KOPT-K1 (cell line): ENCODE results near the gene ANKRD13D.

Experiments
- H3K27ac ChIP-seq: fragments of 200-600 bp; sonication (generic); 2 replicates; pipeline ENCODE4 v1.5.1; 2016; ENCODE audit warnings: antibody characterized with exemption, mild to moderate bottlenecking, low read depth, low read length; ENCODE audit not compliant: poor library complexity, severe bottlenecking
- H3K36me3 ChIP-seq: fragments of 200-600 bp; sonication (generic); 2 replicates; pipeline ENCODE4 v1.5.1; 2017; ENCODE audit warnings: antibody characterized with exemption, mild to moderate bottlenecking, low read length, moderate library complexity; ENCODE audit not compliant: insufficient read depth
- H3K9me3 ChIP-seq: fragments of 200-600 bp; sonication (generic); 2 replicates; pipeline ENCODE4 v1.5.1; 2017; ENCODE audit warnings: antibody characterized with exemption, low read length, mild to moderate bottlenecking; ENCODE audit not compliant: insufficient read depth, poor library complexity, severe bottlenecking

The ANKRD13D gene

DNA sequence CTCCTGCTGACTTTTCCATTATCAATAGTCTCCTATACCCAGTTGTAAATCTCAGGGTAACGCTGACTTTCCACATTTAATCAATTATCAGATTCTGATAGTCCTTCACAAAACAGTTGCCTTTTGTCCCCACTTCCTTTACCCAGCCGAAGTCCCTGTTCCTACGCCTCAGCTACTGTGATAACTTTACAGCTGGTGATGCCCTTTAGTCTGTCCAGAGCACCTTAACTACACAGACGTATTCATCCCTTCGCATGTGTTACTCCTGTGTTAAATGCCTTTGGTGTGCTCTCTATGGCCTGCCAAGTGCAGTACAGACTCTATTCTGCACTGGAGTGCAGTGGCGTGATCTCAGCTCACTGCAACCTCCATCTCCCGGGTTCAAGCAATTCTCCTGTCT, 34.4 kb downstream of the ANKRD13D start:
- Histone ChIP-seq H3K9me3 (no peaks in the 10 kb centered on the region), H3K27ac (no peak overlapping the region)

DNA sequence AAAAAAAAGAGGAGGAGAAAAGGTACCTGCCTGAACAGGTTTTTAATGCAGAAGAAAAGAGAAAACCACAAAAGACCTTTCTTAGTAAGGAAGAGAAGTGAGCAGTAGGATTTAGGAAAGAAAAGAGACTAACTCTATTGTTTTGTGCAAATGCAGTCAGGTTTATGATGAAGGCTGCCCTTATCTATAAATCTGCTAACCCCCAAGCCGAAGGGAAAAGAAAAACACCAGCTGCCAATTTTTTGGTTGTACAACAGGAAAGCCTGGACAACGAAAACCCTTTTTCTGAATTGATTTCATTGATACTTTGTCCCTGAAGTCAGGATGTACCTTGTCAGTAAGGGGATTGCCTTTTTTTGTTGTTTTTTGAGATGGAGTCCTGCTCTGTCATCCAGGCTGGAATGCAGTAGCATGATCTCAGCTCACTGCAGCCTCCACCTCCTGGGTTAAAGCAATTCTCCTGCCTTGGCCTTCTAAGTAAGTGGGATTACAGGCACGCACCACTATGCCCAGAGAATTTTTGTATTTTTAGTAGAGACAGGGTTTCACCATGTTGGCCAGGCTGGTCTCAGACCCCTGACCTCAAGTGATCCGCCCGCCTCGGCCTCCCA, 43.1 kb downstream of the ANKRD13D start:
- no peak overlapping the region for H3K27ac ChIP-seq
- H3K9me3 ChIP-seq, result no peaks in the 10 kb centered on the region
- no peaks in the 10 kb centered on the region for H3K36me3 ChIP-seq

More for the DNA sequence above, 34.4 kb downstream of the ANKRD13D start:
- no peaks in the 10 kb centered on the region for H3K36me3 ChIP-seq

- no peaks in the 10 kb centered on the region for H3K36me3 ChIP-seq
- H3K27ac ChIP-seq, result no peak overlapping the region
- H3K9me3 ChIP-seq, result no peaks in the 10 kb centered on the region
Measured at GRCh38 chr11:67337257-67337656, 48.2 kb downstream of the ANKRD13D start.

DNA sequence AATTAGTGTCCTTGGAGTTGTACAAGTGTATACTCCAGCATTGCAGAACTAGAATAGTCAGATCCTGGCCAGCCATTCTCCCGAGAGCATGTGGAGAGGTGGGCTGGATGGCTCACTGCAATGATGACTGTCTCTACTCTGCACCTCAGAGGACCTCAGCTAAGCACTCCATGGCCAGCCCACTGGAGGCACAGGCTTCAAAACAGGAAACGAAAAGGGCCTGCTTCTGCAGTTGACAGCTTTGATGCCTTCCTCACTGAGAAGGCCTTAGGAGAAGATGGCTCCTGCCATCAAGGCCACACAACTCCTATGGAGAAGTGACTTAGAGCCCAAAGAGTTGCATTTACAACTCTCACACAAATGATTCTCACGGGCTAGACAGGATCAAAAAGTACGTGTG, 55.2 kb downstream of the ANKRD13D start:
- H3K36me3 ChIP-seq, result no peaks in the 10 kb centered on the region
- no peak overlapping the region for H3K27ac ChIP-seq
- no peaks in the 10 kb centered on the region for H3K9me3 ChIP-seq

DNA sequence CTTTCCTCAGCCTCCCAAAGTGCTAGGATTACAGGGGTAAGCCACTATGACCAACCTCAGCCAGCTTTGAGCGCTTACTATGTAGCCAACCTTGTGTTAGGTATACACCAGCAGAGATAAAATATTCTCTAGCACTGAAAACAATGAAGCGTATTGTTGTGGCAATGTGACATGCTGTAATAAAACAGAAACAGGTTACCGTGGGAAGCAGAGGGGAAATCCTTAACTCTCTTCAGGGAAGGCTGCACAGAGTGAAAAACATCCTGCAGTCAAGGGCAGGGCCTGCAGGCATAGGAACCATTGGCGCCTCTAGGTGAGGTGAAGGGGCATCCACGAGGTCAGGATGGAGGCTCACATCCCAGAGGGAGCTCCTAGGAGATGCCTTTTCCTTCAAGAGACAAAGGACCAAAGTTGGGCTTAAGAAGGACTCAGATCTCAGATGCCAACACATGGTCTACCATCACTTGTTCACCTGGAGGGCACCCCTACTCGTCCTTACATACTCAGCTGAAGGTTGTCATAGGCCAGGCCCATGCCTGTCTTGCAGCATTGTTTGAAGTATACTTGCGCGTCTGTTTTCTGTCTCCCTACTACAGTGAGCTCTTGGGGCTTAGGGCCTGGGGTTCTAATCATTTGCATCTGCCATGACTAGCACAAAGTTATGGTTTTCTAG, 56.3 kb downstream of the ANKRD13D start:
- H3K27ac ChIP-seq, result no peak overlapping the region
- no peaks in the 10 kb centered on the region for H3K36me3 ChIP-seq

GRCh38 chr11:67345920-67346819, 57.1 kb downstream of the ANKRD13D start:
- Histone ChIP-seq H3K9me3 (no peaks in the 10 kb centered on the region), H3K27ac (no peak overlapping the region), H3K36me3 (no peaks in the 10 kb centered on the region)

More for the DNA sequence above, 56.3 kb downstream of the ANKRD13D start:
- no peaks in the 10 kb centered on the region for H3K9me3 ChIP-seq

DNA sequence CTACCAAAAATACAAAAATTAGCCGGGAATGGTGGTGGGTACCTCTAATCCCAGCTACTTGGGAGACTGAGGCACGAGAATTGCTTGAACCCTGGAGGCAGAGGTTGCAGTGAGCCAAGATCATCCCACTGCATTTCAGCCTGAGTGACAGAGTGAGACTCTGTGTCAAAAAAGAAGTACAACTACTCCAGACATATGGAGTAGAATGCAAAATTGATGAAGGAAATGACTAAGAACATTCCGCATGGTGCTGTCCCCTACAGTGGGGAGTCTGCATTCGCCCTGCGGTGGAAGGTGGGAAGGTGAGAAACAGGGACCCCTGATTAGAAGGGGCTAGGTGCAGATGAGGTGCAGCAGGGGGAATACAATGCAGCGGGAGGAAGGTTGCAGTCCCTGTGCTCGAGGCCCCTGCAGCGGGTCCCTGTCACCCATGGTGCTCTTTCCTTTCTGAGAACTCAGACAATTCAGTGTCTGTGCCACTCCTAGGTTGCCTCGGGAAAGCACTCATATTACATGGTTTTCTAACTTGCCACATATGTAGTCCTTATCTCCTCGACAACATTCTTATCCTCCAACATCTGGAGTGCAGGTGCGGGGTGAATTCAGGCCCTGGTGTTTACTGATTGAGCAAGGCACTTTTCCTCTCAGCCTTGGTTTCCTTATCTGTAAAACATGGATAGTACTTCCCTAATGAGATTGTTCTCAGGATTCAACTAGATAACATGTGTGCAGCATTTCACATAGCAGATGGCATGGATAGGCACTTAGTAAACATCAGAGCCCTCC, 59.1 kb downstream of the ANKRD13D start:
- Histone ChIP-seq H3K27ac (no peak overlapping the region), H3K9me3 (no peaks in the 10 kb centered on the region), H3K36me3 (no peaks in the 10 kb centered on the region)

- no peaks in the 10 kb centered on the region for H3K36me3 ChIP-seq
- no peaks in the 10 kb centered on the region for H3K9me3 ChIP-seq
- H3K27ac ChIP-seq, result no peak overlapping the region
Measured at GRCh38 chr11:67349036-67349435, 59.9 kb downstream of the ANKRD13D start.

DNA sequence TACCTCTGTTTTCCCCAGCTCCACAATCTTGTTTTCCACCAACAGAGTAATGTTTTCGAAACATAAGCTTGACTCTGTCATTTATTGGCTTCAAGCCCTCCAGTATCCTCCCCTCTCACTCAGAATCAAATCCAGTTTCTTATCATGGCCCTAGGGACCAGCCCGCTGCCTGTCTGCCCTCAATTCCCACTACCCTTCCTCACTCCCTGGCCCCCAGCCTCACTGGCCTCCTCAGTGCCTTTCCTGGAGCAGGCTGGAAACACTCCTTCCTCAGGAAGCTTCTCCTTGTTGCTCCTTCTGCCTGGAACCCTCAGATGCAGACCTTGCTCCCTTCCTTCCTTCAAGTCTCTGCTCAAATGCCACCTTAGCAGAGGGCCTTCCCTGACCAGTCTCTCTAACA, 60.4 kb downstream of the ANKRD13D start:
- no peaks in the 10 kb centered on the region for H3K36me3 ChIP-seq
- H3K9me3 ChIP-seq, result no peaks in the 10 kb centered on the region
- no peak overlapping the region for H3K27ac ChIP-seq

DNA sequence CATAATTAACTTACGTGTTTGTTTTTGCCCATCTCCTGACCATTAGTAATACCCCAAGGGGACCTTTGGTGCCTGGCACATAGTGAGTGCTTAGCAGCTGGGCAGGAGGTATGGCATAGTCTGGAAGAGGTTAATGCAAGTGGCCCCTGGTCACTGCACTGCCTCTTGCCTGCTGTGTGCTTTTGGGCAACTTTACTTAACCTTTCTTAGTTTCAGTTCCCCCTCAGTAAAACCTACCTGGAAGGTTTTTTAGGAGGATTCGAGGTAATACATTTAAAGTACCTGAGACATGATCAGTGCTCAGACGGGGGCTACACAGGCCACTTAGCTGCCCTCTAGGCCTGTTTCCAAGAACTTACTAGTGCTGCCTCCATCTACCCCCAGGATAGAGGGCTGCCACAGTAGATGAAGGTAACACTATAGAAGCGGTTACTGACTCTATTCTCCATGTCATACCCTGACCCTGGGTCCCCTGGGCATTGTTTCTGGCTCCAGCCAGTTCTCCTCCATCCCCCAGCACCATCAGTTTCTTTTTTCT, 60.9 kb downstream of the ANKRD13D start:
- Histone ChIP-seq H3K9me3 (no peaks in the 10 kb centered on the region), H3K27ac (no peak overlapping the region), H3K36me3 (no peaks in the 10 kb centered on the region)

DNA sequence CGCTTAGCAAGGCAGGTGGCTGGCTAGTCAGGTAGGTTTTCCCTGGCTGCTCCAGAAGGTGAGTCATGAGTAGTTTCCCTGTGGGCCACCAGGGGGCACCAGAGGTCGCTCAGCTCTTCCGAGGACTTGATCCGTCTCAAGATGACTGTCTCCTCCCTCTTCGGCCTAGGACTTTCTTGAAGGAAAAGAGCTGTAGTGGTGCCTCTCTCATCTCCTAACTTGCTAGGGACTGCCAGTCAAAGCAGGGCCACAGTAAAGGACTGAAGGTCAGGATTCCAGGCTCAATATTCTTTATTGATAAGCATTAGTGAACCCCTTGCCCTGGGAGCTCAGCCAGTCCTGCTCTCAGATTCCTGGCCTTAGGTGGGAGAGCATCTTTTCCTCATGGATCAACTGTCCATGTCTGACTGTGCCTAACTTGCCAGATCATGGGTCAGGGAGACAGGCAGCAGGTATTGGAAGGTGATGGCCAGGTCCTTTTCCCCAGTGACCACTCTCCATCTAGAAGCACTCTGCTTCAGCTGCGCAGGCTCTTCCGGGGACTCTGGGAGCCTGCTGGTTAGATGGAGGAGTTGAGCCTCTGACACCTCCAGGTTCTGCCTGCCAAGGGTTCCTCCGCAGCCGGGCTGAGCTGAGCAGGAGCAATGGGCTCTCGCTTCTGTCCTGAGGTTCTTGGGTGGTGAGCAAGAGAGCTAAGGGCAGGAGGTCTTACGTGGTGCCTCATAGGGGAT, 62.3 kb downstream of the ANKRD13D start:
- Histone ChIP-seq H3K36me3 (no peaks in the 10 kb centered on the region), H3K9me3 (no peaks in the 10 kb centered on the region), H3K27ac (peak overlapping the region; percentile 0)
